Measurements from ENCODE around the gene GEMIN7. TPM values are rescaled to one million over a fixed set of nuclear protein-coding genes. Genes with fewer than 3 reads are reported as not detected.

The GEMIN7 gene
- total RNA-seq, 1 donor from 2014 or later, result 21.7 TPM

DNA sequence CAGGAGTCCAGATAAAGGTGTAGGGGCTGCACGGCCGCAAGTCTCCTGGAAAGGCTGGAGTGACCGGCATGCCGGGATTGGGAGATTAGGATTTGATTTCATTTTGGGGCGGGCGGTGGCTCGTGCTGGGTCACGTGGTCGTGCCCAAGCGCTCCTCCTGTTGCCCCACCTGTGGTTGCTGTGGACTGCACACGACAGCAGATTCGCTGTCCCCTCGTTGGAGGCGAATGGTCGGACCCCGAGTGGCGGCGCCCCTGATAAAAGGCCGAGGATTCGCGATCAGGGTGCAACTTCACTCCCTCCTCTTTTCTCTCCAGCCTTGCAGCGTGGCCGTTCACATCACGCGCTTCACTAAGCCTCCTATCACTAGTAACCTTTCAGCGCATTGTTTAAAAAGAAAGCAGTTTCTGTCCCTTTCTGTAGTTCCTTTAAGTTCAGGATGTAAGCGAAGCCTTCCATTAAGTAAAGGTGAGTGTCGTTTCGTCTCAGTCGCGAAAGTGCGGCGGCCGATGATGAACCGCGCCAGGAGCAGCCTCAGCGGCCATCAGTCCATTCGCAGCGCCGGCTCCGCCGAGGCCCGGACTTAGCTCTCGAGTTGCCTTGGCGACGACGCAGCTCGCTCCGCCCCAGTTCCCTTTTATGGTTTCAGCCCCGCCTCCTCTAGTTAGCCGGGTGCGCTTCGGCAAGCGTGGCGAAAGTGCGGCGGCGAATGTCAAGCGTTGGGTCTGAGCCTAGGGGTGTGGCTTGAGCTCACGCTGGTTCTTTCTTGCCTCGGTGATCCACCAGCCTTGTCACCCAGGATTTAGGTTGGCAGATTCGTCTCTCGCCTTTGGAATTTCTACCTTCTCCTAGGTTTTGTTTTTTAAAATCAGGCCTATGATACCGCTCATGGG is 12.2 kb downstream of the GEMIN7 start:
- Mint-ChIP-seq H3K4me3 (ENCODE audit: unreplicated experiment) (peak overlapping the region; percentile 95), H3K36me3 (ENCODE audit: low read depth) (peaks cover 3% of the 10 kb centered on the region), H3K4me1 (ENCODE audit: low read depth) (peaks cover 45% of the 10 kb centered on the region), H3K27ac (ENCODE audit: unreplicated experiment) (peak overlapping the region; percentile 99), H3K9me3 (ENCODE audit: low read depth) (no peaks in the 10 kb centered on the region), H3K27me3 (ENCODE audit: low read depth) (no peaks in the 10 kb centered on the region)
- TF ChIP-seq CTCF (IDR thresholded peaks at IDR 0.05), result no peak
- DNase-seq (ENCODE audit: low spot score), result peak; percentile 99

DNA sequence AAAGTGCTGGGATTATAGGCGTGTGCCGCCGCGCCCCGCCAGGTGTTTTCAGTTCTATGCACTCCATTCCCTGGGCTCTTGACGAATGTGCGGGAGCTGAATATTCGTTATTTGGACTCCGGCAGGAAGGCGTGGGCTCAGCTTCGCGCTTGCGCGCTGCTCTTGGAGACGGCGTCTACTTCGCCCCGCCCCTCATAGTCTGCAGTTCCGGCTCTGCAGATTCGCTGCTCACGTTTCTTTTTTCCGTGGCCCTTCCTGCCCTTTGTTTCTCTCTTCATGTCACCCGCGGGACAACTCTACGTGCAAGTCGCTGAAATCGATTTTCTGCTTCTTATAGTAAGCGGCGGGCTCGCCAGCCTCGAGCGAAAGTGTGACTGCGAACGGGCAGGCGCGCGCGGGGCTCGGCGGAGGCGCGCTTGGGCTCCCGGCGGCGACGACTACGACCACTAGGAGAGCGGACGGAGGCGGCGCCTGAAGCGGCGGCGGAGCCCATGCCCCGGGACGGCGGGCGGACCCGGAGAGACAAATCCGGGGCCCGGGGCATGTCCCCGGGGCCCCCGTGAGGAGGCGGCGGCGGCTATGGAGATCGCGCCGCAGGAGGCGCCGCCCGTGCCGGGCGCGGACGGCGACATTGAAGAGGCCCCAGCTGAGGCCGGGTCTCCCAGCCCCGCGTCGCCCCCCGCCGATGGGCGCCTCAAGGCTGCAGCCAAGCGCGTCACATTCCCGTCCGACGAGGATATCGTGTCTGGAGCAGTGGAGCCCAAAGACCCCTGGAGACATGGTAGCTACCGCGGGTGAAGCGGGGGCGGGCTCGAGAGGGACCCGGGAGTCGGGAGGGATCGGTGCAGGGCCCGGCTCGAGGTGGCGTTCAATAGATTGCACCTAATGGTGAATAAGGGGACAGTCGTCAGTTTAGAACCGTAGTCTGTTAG is 14.0 kb downstream of the GEMIN7 start, which contains the start of gene PPP1R37:
TSS of gene PPP1R37 (plus strand) at position 433 of the 932 bp plus-strand sequence. CDS start at position 580, 147 bp downstream.
- no peak for DNase-seq (ENCODE audit: low spot score)
- Mint-ChIP-seq H3K9me3 (ENCODE audit: low read depth) (no peaks in the 10 kb centered on the region), H3K4me1 (ENCODE audit: low read depth) (peaks cover 60% of the 10 kb centered on the region), H3K27me3 (ENCODE audit: low read depth) (no peaks in the 10 kb centered on the region), H3K4me3 (ENCODE audit: unreplicated experiment) (peak within 1 kb of the TSS; percentile 95), H3K27ac (ENCODE audit: unreplicated experiment) (peak within 1 kb of the TSS; percentile 99), H3K36me3 (ENCODE audit: low read depth) (peaks cover 1% of the 10 kb centered on the region)
- peak; percentile 70 for TF ChIP-seq CTCF (IDR thresholded peaks at IDR 0.05)

GRCh38 chr19:45094137-45094536 is 15.1 kb downstream of the GEMIN7 start:
- no peak for DNase-seq (ENCODE audit: low spot score)
- Mint-ChIP-seq H3K36me3 (ENCODE audit: low read depth) (peaks cover 1% of the 10 kb centered on the region), H3K4me1 (ENCODE audit: low read depth) (peaks cover 71% of the 10 kb centered on the region)

DNA sequence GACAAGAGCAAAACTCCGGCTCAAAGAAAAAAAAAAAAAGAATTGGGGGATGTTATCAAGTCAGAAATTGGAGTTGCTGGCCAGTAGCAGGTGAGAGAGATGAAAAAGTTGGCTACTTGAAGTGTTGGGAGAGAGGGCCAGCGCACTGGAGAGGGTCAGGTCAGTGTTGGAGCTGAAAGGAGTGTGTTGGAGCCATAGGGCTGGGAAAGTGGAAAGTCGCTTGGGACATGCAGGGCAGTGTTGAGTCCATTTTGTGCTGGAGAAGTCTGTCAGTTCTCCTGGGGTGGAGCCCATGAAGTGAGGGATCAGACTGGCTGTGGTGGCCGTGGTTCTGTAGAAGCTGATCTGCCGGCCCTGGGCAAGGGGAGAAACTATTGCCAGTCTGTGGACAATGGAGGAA is 15.6 kb downstream of the GEMIN7 start:
- H3K4me3 Mint-ChIP-seq (ENCODE audit: unreplicated experiment), result peak overlapping the region; percentile 95
- DNase-seq (ENCODE audit: low spot score), result no peak
- no peak for TF ChIP-seq CTCF (IDR thresholded peaks at IDR 0.05)
- H3K9me3 Mint-ChIP-seq (ENCODE audit: low read depth), result no peaks in the 10 kb centered on the region
- H3K4me1 Mint-ChIP-seq (ENCODE audit: low read depth), result peaks cover 76% of the 10 kb centered on the region
- H3K27ac Mint-ChIP-seq (ENCODE audit: unreplicated experiment), result peak overlapping the region; percentile 57
- peaks cover 1% of the 10 kb centered on the region for H3K36me3 Mint-ChIP-seq (ENCODE audit: low read depth)
- no peaks in the 10 kb centered on the region for H3K27me3 Mint-ChIP-seq (ENCODE audit: low read depth)

More at GRCh38 chr19:45094137-45094536, 15.1 kb downstream of the GEMIN7 start:
- Mint-ChIP-seq H3K4me3 (ENCODE audit: unreplicated experiment) (peak overlapping the region; percentile 95), H3K27ac (ENCODE audit: unreplicated experiment) (peak overlapping the region; percentile 71), H3K9me3 (ENCODE audit: low read depth) (no peaks in the 10 kb centered on the region), H3K27me3 (ENCODE audit: low read depth) (no peaks in the 10 kb centered on the region)
- no peak for TF ChIP-seq CTCF (IDR thresholded peaks at IDR 0.05)
